Measurements from ENCODE around the gene PMAIP1.
A peak's percentile ranks its signal among the peaks of the same experiment; 100 is the strongest.
"Not testable (repeated sequence)": the region's sequence is repeated elsewhere in the genome, so short reads cannot be mapped to it uniquely, and the experiment has no call there.

The PMAIP1 gene

GRCh38 chr18:59899298-59900221 is at the start of gene PMAIP1:
TSS of gene PMAIP1 (plus strand) at chr18:59899996. CDS start at chr18:59900178, 182 bp downstream.
- DNase-seq = peak; percentile 90 to 99 (median 99)

GRCh38 chr18:59851784-59852399 is 47.9 kb upstream of the PMAIP1 start:
- DNase-seq = no peak

DNA sequence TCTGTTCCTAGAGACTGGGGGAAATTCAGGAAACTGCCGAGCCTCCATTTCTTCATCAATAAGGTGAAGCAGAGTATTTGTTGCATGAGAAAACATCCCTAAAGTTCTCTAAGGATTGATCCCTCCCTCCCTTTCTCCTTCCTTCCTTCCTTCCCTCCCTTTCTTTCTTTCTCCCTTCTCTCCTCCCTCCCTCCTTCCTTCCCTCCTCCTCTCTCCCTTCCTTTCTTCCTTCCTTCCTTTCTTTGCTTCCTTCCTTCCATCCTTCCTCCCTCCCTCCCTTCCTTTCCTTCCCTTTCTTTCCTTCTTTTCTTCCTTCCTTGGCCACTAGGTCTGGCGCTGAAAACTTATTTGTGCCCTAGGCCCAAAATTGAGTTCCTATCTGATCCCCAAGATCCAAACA is 47.2 kb upstream of the PMAIP1 start:
- DNase-seq = no peak

- DNase-seq = no peak
Measured at GRCh38 chr18:59853380-59853779, 46.4 kb upstream of the PMAIP1 start.

DNA sequence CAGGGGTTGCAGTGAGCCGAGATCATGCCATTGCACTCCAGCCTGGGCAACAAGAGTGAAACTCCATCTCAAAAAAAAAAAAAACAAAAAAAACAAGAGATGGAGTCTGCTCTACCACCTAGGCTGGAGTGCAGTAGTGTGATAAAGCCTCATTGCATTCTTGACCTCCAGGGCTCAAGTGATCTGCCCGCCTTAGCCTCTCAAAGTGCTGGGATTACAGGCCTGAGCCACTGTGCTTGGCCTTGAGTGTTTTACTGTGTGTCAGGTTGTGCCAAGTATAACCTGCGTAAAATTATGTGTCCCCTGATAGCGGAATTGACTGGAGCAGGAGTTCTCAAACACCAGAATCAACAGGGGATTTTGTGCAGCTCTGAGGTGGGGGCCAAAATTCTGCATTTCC is 45.8 kb upstream of the PMAIP1 start:
- DNase-seq = not testable (repeated sequence)

GRCh38 chr18:59861009-59861408 is 38.8 kb upstream of the PMAIP1 start:
- DNase-seq = no peak

GRCh38 chr18:59861963-59862819 is 37.6 kb upstream of the PMAIP1 start:
- peak in 1 of 3 experiments; percentile 3 for DNase-seq

- no peak for DNase-seq
Measured at GRCh38 chr18:59865241-59865986, 34.4 kb upstream of the PMAIP1 start.

GRCh38 chr18:59866551-59867269 is 33.1 kb upstream of the PMAIP1 start:
- no peak for DNase-seq

- no peak for DNase-seq
Measured at GRCh38 chr18:59867337-59868104, 32.3 kb upstream of the PMAIP1 start.

DNA sequence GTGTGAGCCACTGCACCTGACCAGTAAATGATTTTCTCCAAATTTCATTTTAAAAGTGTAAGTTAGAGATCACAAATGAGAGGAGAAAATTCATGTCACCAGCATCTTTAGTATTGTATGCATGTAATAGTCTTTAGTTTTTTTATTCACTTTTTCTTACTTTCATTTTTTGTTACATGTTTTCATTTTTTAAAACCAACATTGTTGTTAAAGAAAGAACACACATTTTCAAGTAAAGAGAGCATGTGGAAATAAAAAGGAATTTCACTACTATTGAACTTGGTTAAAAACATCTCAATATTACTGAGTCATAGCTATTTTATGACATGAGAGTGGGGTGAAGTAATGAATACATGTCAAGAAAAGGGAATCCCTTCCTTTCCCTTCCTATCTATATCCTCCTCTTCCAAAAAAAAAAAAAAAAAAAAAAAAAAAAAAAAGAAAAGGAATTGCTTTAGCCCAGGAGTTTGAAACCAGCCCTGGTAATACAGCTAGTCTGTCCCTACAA is 29.1 kb upstream of the PMAIP1 start:
- no peak for DNase-seq

DNA sequence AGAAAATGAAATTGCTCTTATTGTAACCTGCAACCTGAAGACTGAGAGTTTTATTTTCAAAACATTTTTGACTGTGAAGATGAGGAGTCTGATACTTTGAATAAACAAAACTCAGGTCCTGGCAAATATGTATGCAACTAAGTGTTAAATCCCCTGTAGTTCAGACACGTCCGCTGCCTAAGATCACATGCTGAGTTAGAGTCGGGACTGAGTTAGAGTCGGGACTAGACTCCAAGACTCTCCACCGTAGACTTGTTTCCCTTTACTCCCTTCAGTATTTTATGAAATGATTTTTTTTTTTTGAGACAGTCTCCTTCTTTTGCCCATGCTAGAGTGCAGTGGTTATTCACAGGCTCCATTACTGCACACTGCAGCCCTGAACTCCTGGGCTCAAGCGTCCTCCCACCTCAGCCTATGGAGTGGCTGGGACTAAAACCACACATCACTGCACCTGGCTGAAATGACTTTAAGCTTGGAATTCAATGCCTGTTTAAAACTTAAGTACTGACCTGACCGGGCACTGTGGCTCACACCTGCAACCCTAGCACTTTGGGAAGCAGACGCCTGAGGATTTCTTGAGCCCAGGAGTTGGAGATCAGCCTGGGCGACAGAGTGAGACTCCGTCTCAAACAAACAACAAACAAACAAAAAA is 28.0 kb upstream of the PMAIP1 start:
- DNase-seq = peak in 1 of 3 experiments; percentile 58

GRCh38 chr18:59873641-59874040 is 26.2 kb upstream of the PMAIP1 start:
- DNase-seq = no peak

- no peak for DNase-seq
Measured at GRCh38 chr18:59874166-59874565, 25.6 kb upstream of the PMAIP1 start.

DNA sequence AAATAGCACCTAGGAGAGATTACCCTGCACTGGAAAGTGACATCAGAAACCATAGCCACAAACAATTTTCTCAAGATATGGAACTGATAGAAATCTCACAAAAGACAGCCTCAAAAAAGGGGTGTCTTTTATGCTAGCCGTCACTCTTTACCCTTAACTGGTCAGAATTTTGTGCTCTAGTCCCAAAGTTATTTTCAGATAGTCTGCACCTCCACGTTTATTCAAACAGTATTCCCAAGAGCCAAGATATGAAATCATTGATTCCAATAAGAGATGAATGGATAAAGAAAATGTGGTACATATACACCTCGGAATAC is 23.5 kb upstream of the PMAIP1 start:
- DNase-seq = no peak

DNA sequence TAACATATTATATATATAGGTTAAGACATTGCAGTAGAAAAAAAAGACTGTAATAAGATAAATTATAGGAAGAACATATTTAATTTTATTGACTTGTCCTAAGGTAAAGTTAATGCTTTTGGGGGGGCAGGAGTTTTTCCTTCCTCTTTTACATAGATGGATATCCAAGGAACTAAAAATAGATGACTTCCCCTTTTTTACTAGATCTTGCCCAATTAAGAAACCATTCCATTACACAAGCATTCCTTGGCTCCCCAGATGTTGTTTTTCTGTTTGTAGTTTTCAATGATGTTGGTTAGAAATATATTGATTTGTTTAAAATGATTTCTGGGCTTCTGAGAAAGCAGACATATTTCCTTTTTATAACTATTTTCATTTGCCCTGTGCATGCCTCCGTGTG is 22.4 kb upstream of the PMAIP1 start:
- DNase-seq = no peak

DNA sequence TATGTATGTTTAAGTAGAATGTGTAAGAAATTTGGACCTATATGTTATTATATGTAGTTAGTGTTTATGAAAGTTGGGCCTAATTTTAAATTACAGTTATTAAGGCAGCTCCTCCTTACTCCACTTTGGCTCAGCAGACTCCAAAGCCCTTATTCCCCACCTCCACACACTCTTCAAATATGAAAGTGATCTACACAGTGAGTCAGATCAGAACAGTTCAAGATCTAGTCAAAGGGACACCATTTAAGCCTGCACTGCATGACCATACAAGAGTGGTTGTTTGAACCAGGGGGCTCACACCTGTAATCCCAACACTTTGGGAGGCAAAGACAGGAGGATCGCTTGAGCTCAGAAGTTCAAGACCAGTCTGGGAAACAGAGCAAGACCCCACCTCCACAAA is 21.2 kb upstream of the PMAIP1 start:
- no peak for DNase-seq

- DNase-seq = peak; percentile 13 to 95 (median 89)
Measured at GRCh38 chr18:59881728-59882656, 17.8 kb upstream of the PMAIP1 start.

DNA sequence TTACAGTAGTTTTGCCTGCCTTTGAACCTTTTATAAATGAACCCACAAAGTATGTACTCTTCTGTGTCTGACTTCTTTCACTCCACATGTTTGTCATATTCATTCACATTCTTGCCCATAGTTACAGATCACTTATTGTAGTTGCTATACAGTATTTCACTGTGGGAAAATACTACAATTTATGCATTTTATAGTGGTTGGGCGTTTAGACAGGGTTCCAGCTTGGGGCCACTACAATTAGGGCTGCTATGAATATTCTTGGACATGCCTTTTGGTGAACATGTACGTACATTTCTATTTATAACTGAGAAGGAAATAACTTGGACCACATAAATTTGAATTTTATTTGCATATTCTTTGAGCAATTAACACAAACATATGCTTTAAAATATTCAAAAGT is 15.4 kb upstream of the PMAIP1 start:
- DNase-seq = no peak
